Smooth muscle cell (in vitro differentiated cells): Measurements from ENCODE around the gene SLC35F2. TPM values are rescaled to one million over a fixed set of nuclear protein-coding genes. Genes with fewer than 3 reads are reported as not detected.

Experiments used
- DNase-seq: peaks from one replicate; lab custom pipeline; 2025; ENCODE audit not compliant: unreplicated experiment; lab: John Stamatoyannopoulos, UW
- H2AFZ ChIP-seq: fragments of 200-600 bp; sonication (generic); 2 replicates; pipeline ENCODE4 v1.6.0; 2016; ENCODE audit warnings: antibody characterized with exemption, low read depth, mild to moderate bottlenecking
- H3F3A ChIP-seq: fragments of 200-600 bp; sonication (generic); 2 replicates; pipeline ENCODE4 v1.6.0; 2017; ENCODE audit warnings: antibody characterized with exemption, low read depth
- H3K27ac ChIP-seq: fragments of 200-600 bp; sonication (generic); 2 replicates; pipeline ENCODE4 v1.5.1; 2016; ENCODE audit warnings: low read depth, mild to moderate bottlenecking
- H3K27me3 ChIP-seq: fragments of 200-600 bp; sonication (generic); 2 replicates; pipeline ENCODE4 v1.6.1; 2016; ENCODE audit warnings: low read depth, mild to moderate bottlenecking
- H3K36me3 ChIP-seq: fragments of 200-600 bp; sonication (generic); 2 replicates; pipeline ENCODE4 v1.5.1; 2016; ENCODE audit warnings: low read depth
- H3K4me1 ChIP-seq: fragments of 200-600 bp; sonication (generic); 2 replicates; pipeline ENCODE4 v1.5.1; 2016; ENCODE audit warnings: low read depth
- H3K4me2 ChIP-seq: fragments of 200-600 bp; sonication (generic); 2 replicates; pipeline ENCODE4 v1.6.0; 2016; ENCODE audit warnings: mild to moderate bottlenecking
- H3K4me3 ChIP-seq: fragments of 200-600 bp; sonication (generic); 2 replicates; pipeline ENCODE4 v1.5.1; 2016; ENCODE audit warnings: mild to moderate bottlenecking
- H3K79me2 ChIP-seq: fragments of 200-600 bp; sonication (generic); 2 replicates; pipeline ENCODE4 v1.6.0; 2016; ENCODE audit warnings: low read depth, mild to moderate bottlenecking
- H3K9ac ChIP-seq: fragments of 200-600 bp; sonication (generic); 2 replicates; pipeline ENCODE4 v1.6.0; 2016; ENCODE audit warnings: low read depth
- H3K9me3 ChIP-seq: fragments of 200-600 bp; sonication (generic); replicated peaks from 2 replicates; pipeline ENCODE4 v1.5.1; 2016; ENCODE audit warnings: low read depth
- H4K20me1 ChIP-seq: fragments of 200-600 bp; sonication (generic); 2 replicates; pipeline ENCODE4 v1.6.0; 2016; ENCODE audit warnings: low read depth
- CTCF ChIP-seq: fragments of 200-600 bp; sonication (generic); IDR thresholded peaks from 2 replicates; pipeline ENCODE4 v1.5.1; 2017; ENCODE audit warnings: borderline replicate concordance, mild to moderate bottlenecking, antibody characterized with exemption; ENCODE audit not compliant: insufficient read depth, poor library complexity, severe bottlenecking
- WGBS: methylation state at CpG from one replicate; pipeline ENCODE4 v1.1.7; 2016; ENCODE audit warnings: low lambda C conversion rate; 5-methylcytosine and 5-hydroxymethylcytosine counted together
- polyA plus RNA-seq: library from polyadenylated mRNA; unstranded; fragments of >200 nt; fragmentation: Nextera tagmentation; extraction: Ambion mirVana; gene quantifications from 2 replicates; pipeline ENCODE4 v1.2.1, GENCODE V29; 2016
- total RNA-seq: library from RNA; depleted of rRNA; stranded (reverse); fragments of >200 nt; gene quantifications from 2 replicates; pipeline ENCODE4 v1.2.3, GENCODE V29; 2014

SLC35F2 gene
- total and polyA plus RNA-seq, 2 experiments from 2014 or later = 2.4 to 7.8 TPM

GRCh38 chr11:107789767-107790166 lies 68.8 kb downstream of the SLC35F2 start:
- Histone ChIP-seq H3K4me1 (no peaks in the 10 kb centered on the region), H3K4me3 (no peak overlapping the region), H3F3A (no peaks in the 10 kb centered on the region), H3K36me3 (no peaks in the 10 kb centered on the region), H3K4me2 (no peak overlapping the region), H2AFZ (no peak overlapping the region), H4K20me1 (no peaks in the 10 kb centered on the region), H3K79me2 (no peaks in the 10 kb centered on the region), H3K9me3 (no peaks in the 10 kb centered on the region), H3K27ac (no peak overlapping the region), H3K9ac (no peak overlapping the region), H3K27me3 (no peaks in the 10 kb centered on the region)
- no peak for DNase-seq
- 95% methylated on average over 7 of the region's 7 CpGs for WGBS
- no peak for TF ChIP-seq CTCF

GRCh38 chr11:107787733-107788132 lies 70.9 kb downstream of the SLC35F2 start:
- DNase-seq = no peak
- Histone ChIP-seq H2AFZ (no peak overlapping the region), H3K36me3 (no peaks in the 10 kb centered on the region), H3K4me2 (no peak overlapping the region), H3K4me3 (no peak overlapping the region), H3K4me1 (no peaks in the 10 kb centered on the region), H3K27ac (no peak overlapping the region), H3K9ac (no peak overlapping the region), H3K9me3 (no peaks in the 10 kb centered on the region), H3K79me2 (no peaks in the 10 kb centered on the region), H3K27me3 (no peaks in the 10 kb centered on the region), H3F3A (no peaks in the 10 kb centered on the region), H4K20me1 (no peaks in the 10 kb centered on the region)
- TF ChIP-seq CTCF = no peak
- WGBS = 61% methylated on average over 5 of the region's 5 CpGs

GRCh38 chr11:107785401-107785800 lies 73.2 kb downstream of the SLC35F2 start:
- no peak overlapping the region for H3K4me2 ChIP-seq
- H2AFZ ChIP-seq = no peak overlapping the region
- H3K79me2 ChIP-seq = no peaks in the 10 kb centered on the region
- DNase-seq = no peak
- no peak overlapping the region for H3K9ac ChIP-seq
- no peaks in the 10 kb centered on the region for H4K20me1 ChIP-seq
- H3K27me3 ChIP-seq = no peaks in the 10 kb centered on the region
- no peaks in the 10 kb centered on the region for H3K36me3 ChIP-seq
- H3K4me1 ChIP-seq = no peaks in the 10 kb centered on the region
- H3K27ac ChIP-seq = no peak overlapping the region
- H3F3A ChIP-seq = no peaks in the 10 kb centered on the region
- TF ChIP-seq CTCF = no peak
- H3K9me3 ChIP-seq = no peaks in the 10 kb centered on the region
- 47% methylated on average over 5 of the region's 5 CpGs for WGBS
- no peak overlapping the region for H3K4me3 ChIP-seq

- Histone ChIP-seq H2AFZ (no peak overlapping the region), H3K9ac (no peak overlapping the region), H4K20me1 (no peaks in the 10 kb centered on the region), H3K27ac (no peak overlapping the region), H3K27me3 (no peaks in the 10 kb centered on the region), H3K79me2 (no peaks in the 10 kb centered on the region), H3F3A (no peaks in the 10 kb centered on the region), H3K4me2 (no peak overlapping the region), H3K9me3 (no peaks in the 10 kb centered on the region), H3K4me1 (no peaks in the 10 kb centered on the region), H3K4me3 (no peak overlapping the region), H3K36me3 (no peaks in the 10 kb centered on the region)
- 94% methylated on average over 4 of the region's 4 CpGs for WGBS
- TF ChIP-seq CTCF = no peak
- DNase-seq = no peak
Measured at GRCh38 chr11:107783121-107783520, 75.5 kb downstream of the SLC35F2 start.
